Tibial artery (tissue), 4 donors: Measurements from ENCODE around the gene PGAM5.

ENCODE experiments used
- DNase-seq, 2 donors: peaks; one replicate each; pipeline ENCODE4 v3.0.0-alpha.2; 2019
- H3K27ac ChIP-seq, 2 donors: fragments of 200-600 bp; sonication (generic) in 1 of 2; 1 replicate in 1 of 2; 2 replicates in 1 of 2; pipeline ENCODE4 v1.5.1; 2018 to 2019; ENCODE audit warnings: mild to moderate bottlenecking in 1 of 2
- H3K27me3 ChIP-seq, 2 donors: fragments of 200-600 bp; sonication (generic) in 1 of 2; one replicate each; pipeline versions ENCODE4 v1.5.1 to v1.6.0; 2016 to 2019
- H3K36me3 ChIP-seq, 3 donors: fragments of 200-600 bp; sonication (generic) in 2 of 3; one replicate each; pipeline ENCODE4 v1.5.1; 2016 to 2019; ENCODE audit warnings: mild to moderate bottlenecking in 2 of 3
- H3K4me1 ChIP-seq, 4 donors: fragments of 200-600 bp; sonication (generic) in 2 of 4; 1 replicate in 3 of 4; 2 replicates in 1 of 4; pipeline ENCODE4 v1.5.1; 2016 to 2019
- H3K4me3 ChIP-seq, 2 donors: fragments of 200-600 bp; sonication (generic) in 1 of 2; 1 replicate in 1 of 2; 2 replicates in 1 of 2; pipeline ENCODE4 v1.5.1; 2018 to 2019; ENCODE audit warnings: mild to moderate bottlenecking in 2 of 2
- H3K9me3 ChIP-seq, 3 donors: fragments of 200-600 bp; sonication (generic) in 1 of 3; one replicate each; pipeline ENCODE4 v1.5.1; 2016 to 2019
- CTCF ChIP-seq, 2 experiments: fragments of 200-600 bp in 1 of 2; fragments of 450-650 bp in 1 of 2; IDR thresholded peaks; one replicate each; pipeline ENCODE4 v1.5.1; 2017 to 2019; ENCODE audit warnings: antibody characterized with exemption in 2 of 2, mild to moderate bottlenecking in 1 of 2, moderate library complexity in 1 of 2
- intact Hi-C: fragments of 100-400 bp; cut with DNase I; formaldehyde crosslinking; loops from one replicate; pipeline ENCODE4 v1.15.0; 2023; ENCODE audit warnings: low total_unique reads

Gene PGAM5

DNA sequence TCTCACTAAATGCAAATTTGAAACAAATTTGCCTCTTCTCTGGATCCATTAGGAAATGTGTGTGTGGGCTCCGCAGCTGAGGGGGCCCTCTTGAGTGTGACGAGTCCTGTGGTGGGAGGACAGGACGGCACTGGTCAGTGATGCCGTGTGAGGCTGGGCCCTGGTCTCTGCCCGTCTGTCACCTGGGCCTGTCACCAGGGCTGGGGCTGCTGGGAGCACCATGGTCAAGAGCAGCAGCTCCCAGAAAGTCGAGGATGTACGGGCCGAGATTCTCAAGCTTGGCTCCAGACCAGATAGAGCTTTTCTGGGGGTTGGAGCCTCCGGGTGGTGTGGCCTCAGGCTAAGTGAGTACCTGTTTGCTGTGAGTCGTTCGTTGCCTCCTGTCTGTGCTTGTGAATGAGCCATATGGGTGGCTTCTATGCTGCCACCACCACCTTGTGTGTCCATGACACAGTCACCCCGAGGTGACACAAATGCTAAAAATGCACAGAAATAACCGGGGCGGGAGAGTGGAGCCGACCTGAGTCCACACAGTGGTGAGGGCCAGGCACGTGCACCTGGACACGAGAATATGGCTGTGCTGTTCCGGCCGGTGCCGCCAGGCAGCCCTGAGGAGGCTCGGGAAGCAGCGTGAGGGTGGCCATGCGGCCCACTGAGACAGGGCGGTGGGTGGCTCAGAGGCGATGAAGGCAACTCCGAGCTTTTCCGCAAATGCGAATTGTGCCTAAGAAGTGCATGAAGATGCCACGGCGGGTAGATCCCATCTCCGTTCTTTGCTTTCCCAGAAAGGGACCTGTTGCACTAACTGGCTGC, 8.7 kb downstream of the PGAM5 start:
- Histone ChIP-seq H3K36me3 (peaks cover 65 to 91% (median 89%) of the 10 kb centered on the region in 3 donors), H3K27me3 (no peaks in the 10 kb centered on the region), H3K4me1 (no peaks in the 10 kb centered on the region), H3K4me3 (no peak overlapping the region), H3K9me3 (no peaks in the 10 kb centered on the region), H3K27ac (no peak overlapping the region)
- DNase-seq = no peak
- no peak for TF ChIP-seq CTCF (IDR thresholded peaks at IDR 0.05)
- intact Hi-C loops = loop anchor here (10.0 kb wide), 1 partner anchor 45 kb away; the partner anchor contains the start of gene ANKLE2

DNA sequence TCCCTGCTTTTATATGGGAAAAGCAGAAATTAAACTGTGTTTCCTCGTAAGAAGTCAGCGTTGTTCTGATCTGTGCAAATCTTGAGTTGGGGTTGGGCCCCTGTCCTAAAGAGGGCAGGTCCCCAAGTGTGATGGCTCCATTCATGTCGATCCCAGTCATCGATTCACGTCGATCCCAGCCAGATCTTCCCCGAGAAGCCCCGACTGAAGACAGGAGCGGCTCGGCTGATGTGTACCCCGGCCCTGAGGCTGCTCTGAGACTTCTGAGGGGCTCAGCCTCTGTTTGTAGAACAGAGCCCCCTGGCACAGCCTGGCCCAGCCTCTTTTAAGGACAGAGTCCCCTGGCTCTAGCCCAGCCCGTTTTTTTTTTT, 9.3 kb downstream of the PGAM5 start:
- no peaks in the 10 kb centered on the region for H3K27me3 ChIP-seq
- no peaks in the 10 kb centered on the region for H3K4me1 ChIP-seq
- H3K4me3 ChIP-seq = no peak overlapping the region
- TF ChIP-seq CTCF (IDR thresholded peaks at IDR 0.05) = no peak
- no peak for DNase-seq
- H3K36me3 ChIP-seq = peaks cover 71 to 95% (median 93%) of the 10 kb centered on the region in 3 donors
- H3K9me3 ChIP-seq = no peaks in the 10 kb centered on the region
- intact Hi-C loops = loop anchor here (10.0 kb wide), 1 partner anchor 45 kb away; the partner anchor contains the start of gene ANKLE2
- H3K27ac ChIP-seq = no peak overlapping the region

GRCh38 chr12:132720606-132721345, 10.1 kb downstream of the PGAM5 start:
- intact Hi-C loops = no loop called here
- H3K27ac ChIP-seq = no peak overlapping the region
- H3K9me3 ChIP-seq = no peaks in the 10 kb centered on the region
- no peaks in the 10 kb centered on the region for H3K4me1 ChIP-seq
- peaks cover 78 to 97% (median 89%) of the 10 kb centered on the region in 3 donors for H3K36me3 ChIP-seq
- H3K4me3 ChIP-seq = no peak overlapping the region
- TF ChIP-seq CTCF (IDR thresholded peaks at IDR 0.05) = no peak
- DNase-seq = no peak
- no peaks in the 10 kb centered on the region for H3K27me3 ChIP-seq

DNA sequence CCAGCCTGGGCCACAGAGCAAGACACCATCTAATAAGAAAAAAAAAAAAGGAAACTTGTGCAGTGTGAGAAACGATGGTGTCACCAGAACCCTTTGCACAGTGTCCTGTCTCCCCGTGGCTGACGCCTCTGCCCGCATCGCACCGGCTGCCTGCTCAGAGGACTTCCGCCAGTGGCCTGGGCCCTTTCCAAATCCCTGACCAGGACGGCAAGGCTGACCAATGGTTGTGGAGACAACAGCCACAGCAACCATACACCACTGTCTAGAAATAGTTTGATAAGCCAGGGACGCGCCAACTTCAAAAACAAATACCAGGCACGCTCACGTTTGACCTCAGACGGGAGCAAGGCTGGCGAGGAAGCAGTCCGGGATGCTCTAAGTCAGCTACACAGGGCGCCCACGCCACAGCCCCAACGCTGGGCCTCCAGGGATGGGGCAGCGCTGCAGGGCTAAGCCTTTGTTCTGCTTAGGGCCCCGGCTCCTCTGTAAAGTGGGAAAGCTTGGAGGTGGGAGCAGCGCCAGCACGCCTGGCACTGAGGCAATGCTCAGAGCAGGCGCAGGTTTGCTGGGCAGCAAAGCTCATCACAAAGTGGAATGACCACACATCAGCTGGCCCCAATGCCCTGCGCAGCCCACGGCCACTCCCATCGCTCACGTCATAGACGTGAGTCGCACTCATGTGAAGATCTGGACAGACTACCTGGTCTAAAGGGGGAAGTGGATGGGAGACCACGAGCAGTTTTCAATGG, 12.5 kb downstream of the PGAM5 start:
- TF ChIP-seq CTCF (IDR thresholded peaks at IDR 0.05) = no peak
- H3K27me3 ChIP-seq = no peaks in the 10 kb centered on the region
- peaks cover 80 to 97% (median 90%) of the 10 kb centered on the region in 3 donors for H3K36me3 ChIP-seq
- no peak overlapping the region for H3K27ac ChIP-seq
- intact Hi-C loops = no loop called here
- H3K4me1 ChIP-seq = no peaks in the 10 kb centered on the region
- DNase-seq = no peak
- H3K4me3 ChIP-seq = no peak overlapping the region
- no peaks in the 10 kb centered on the region for H3K9me3 ChIP-seq

DNA sequence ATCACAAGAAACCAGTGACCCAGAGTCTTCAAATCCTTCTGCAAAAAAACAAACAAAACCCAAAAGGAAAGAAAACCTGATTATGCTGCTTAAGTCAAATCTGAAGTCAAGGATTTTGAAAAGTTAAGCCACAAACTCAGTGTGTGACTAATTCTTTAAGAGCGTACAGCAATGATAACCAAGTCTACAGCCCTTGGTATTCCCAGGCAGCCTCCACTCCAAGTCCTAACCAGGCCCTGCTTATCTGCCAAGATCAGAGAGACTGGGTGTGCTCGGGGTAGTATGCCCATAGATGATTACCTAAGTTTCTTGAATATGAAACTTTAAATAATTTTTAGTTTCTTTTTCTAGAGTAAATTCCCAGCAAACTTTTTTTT, 13.1 kb downstream of the PGAM5 start:
- TF ChIP-seq CTCF (IDR thresholded peaks at IDR 0.05) = no peak
- Histone ChIP-seq H3K36me3 (peaks cover 83 to 99% (median 93%) of the 10 kb centered on the region in 3 donors), H3K4me3 (no peak overlapping the region), H3K27me3 (no peaks in the 10 kb centered on the region), H3K9me3 (no peaks in the 10 kb centered on the region), H3K27ac (no peak overlapping the region), H3K4me1 (no peaks in the 10 kb centered on the region)
- intact Hi-C loops = no loop called here
- no peak for DNase-seq
